Breast epithelium (tissue), 4 donors: ENCODE data around the gene LAYN. TPM values are rescaled to one million over a fixed set of nuclear protein-coding genes. Genes with fewer than 3 reads are reported as not detected.

Experiments
- DNase-seq, 2 donors: peaks; one replicate each; pipeline ENCODE4 v3.0.0-alpha.2; 2019; ENCODE audit warnings: low spot score in 2 of 2
- H3K27ac ChIP-seq, 2 donors: fragments of 200-600 bp; sonication (generic) in 1 of 2; one replicate each; pipeline ENCODE4 v1.5.1; 2016 to 2019; ENCODE audit warnings: mild to moderate bottlenecking in 1 of 2
- H3K27me3 ChIP-seq, 2 donors: fragments of 200-600 bp; sonication (generic) in 1 of 2; one replicate each; pipeline versions ENCODE4 v1.5.1 to v1.6.0; 2017 to 2019; ENCODE audit warnings: control low read depth in 1 of 2, mild to moderate bottlenecking in 1 of 2
- H3K36me3 ChIP-seq: fragments of 200-600 bp; one replicate; pipeline ENCODE4 v1.5.1; 2019
- H3K4me1 ChIP-seq, 2 donors: fragments of 200-600 bp; sonication (generic); one replicate each; pipeline ENCODE4 v1.5.1; 2016 to 2019; ENCODE audit warnings: control low read depth in 1 of 2
- H3K4me3 ChIP-seq, 3 donors: fragments of 200-600 bp; sonication (generic); 1 replicate in 2 of 3; 2 replicates in 1 of 3; pipeline ENCODE4 v1.5.1; 2016 to 2019; ENCODE audit warnings: mild to moderate bottlenecking in 3 of 3, moderate library complexity in 2 of 3
- H3K9me3 ChIP-seq, 2 donors: fragments of 200-600 bp; sonication (generic) in 1 of 2; one replicate each; pipeline ENCODE4 v1.5.1; 2016 to 2019; ENCODE audit warnings: control low read depth in 1 of 2
- POLR2A ChIP-seq: fragments of 450-650 bp; IDR thresholded peaks from one replicate; pipeline ENCODE4 v1.6.1; 2016; ENCODE audit warnings: antibody characterized with exemption, mild to moderate bottlenecking, moderate library complexity
- POLR2AphosphoS5 ChIP-seq, 3 donors: sonication (generic); formaldehyde crosslinking; IDR thresholded peaks; one replicate each; pipeline ENCODE4 v1.6.1; 2017; ENCODE audit warnings: antibody characterized with exemption in 3 of 3
- intact Hi-C: fragments of 100-400 bp; cut with DNase I; formaldehyde crosslinking; loops from one replicate; pipeline ENCODE4 v1.15.1; 2023; ENCODE audit warnings: low total_unique reads
- total RNA-seq, 3 donors: library from RNA; depleted of rRNA; stranded (reverse); fragments of >200 nt; gene quantifications; one replicate each; pipeline ENCODE4 v1.1.0, GENCODE V29; 2016
- TF ChIP-seq, protein P1 (sequence below), 3 donors: fragments of 450-650 bp; IDR thresholded peaks; one replicate each; pipeline ENCODE4 v1.5.1; 2016 to 2017; ENCODE audit warnings: antibody characterized with exemption in 3 of 3, mild to moderate bottlenecking in 3 of 3, moderate library complexity in 3 of 3

LAYN gene
- total RNA-seq, 3 donors from 2014 or later = 2.1 to 21.3 (median 19.9) TPM

DNA sequence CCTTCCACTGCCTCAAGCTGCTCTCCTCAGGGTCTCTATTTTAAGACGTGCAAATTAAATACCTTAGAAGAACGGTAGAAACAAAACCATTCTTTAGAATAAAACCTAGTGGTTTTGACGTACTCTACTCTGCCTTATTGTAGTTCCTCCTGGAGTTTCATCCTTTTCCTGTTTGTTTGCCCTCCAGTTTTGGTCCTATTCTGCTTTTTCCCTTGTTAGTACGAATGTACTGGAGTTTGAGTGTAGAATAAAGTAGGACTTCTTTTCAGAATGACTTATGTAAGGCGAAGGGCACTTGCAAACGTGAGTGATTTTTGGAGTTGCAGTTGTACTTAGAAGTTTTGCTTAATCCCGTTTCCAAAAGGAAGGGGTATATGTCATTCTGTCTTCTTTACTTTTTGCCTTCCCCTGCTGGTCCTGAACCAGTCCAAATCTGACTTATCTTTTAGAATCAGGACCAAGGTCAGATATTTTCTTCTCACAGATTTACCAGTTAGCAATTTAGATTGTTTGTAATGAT is 63.2 kb downstream of the LAYN start:
- Histone ChIP-seq H3K27ac (peak overlapping the region; percentile 96 to 99), H3K27me3 (no peaks in the 10 kb centered on the region), H3K9me3 (no peaks in the 10 kb centered on the region), H3K36me3 (no peaks in the 10 kb centered on the region), H3K4me3 (peak overlapping the region; percentile 78 to 93 (median 82)), H3K4me1 (peaks cover 0 to 3% of the 10 kb centered on the region in 2 donors)
- TF ChIP-seq POLR2A = no peak
- TF ChIP-seq, protein P1, sequence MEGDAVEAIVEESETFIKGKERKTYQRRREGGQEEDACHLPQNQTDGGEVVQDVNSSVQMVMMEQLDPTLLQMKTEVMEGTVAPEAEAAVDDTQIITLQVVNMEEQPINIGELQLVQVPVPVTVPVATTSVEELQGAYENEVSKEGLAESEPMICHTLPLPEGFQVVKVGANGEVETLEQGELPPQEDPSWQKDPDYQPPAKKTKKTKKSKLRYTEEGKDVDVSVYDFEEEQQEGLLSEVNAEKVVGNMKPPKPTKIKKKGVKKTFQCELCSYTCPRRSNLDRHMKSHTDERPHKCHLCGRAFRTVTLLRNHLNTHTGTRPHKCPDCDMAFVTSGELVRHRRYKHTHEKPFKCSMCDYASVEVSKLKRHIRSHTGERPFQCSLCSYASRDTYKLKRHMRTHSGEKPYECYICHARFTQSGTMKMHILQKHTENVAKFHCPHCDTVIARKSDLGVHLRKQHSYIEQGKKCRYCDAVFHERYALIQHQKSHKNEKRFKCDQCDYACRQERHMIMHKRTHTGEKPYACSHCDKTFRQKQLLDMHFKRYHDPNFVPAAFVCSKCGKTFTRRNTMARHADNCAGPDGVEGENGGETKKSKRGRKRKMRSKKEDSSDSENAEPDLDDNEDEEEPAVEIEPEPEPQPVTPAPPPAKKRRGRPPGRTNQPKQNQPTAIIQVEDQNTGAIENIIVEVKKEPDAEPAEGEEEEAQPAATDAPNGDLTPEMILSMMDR (IDR thresholded peaks at IDR 0.05) = no peak
- TF ChIP-seq POLR2AphosphoS5 (IDR thresholded peaks at IDR 0.05) = no peak
- intact Hi-C loops = no loop called here
- no peak for DNase-seq

DNA sequence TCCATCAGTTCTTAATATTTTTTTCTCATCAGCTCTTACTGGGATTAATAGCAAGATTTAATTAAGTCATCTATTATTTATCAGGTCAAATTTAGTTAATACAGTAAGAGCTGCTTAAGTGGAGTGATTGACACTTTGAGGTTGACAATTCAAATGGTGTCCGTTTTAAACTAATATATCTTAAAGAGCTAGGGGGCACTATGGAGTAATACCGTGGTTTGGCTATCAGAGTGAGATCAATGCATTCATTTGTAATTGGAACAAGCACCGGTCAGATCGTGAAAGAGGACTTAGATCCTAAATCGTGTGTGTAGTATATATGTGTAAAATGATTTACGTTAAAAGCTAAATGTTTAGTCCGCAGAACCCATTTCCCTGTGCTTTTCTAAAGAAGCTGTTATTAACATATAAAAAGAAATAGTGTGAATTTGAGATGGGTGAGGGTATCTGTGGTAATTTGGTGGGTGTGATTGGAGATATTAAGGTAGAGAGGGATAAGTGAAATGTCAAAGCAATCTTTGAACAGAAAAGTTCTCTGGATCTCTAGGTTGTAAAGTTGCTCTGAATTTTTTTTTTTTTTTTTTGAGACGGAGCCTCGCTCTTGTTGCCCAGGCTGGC is 64.0 kb downstream of the LAYN start:
- Histone ChIP-seq H3K27me3 (no peaks in the 10 kb centered on the region), H3K4me3 (peak overlapping the region; percentile 78 to 93 (median 82)), H3K27ac (peak overlapping the region; percentile 96 to 99), H3K4me1 (peaks cover 0 to 3% of the 10 kb centered on the region in 2 donors), H3K36me3 (no peaks in the 10 kb centered on the region), H3K9me3 (no peaks in the 10 kb centered on the region)
- TF ChIP-seq, protein P1 (IDR thresholded peaks at IDR 0.05) = peak; percentile 51 to 61 (median 54)
- TF ChIP-seq POLR2AphosphoS5 (IDR thresholded peaks at IDR 0.05) = no peak
- intact Hi-C loops = no loop called here
- DNase-seq = no peak

DNA sequence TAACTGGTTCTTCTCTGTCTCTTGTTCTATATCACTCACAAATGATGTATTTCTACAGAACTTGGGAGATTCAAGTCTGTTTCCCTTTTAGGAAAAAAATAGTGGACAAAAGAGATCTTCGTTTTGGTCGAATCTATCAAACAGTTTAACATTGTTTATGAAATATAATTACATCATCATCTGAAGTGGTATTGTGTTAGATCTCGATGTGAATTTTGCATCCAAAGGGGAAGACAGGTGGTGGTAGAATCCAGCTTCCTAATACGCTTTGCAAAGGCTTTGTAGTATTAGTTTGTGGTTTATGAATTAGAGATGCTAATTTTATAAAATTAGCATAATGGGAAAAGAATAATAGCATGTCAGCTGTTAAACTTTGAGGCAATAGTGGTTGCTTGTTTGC is 65.2 kb downstream of the LAYN start:
- DNase-seq = no peak
- Histone ChIP-seq H3K27me3 (no peaks in the 10 kb centered on the region), H3K36me3 (no peaks in the 10 kb centered on the region), H3K4me1 (peaks cover 0 to 3% of the 10 kb centered on the region in 2 donors), H3K4me3 (no peak overlapping the region), H3K27ac (no peak overlapping the region), H3K9me3 (no peaks in the 10 kb centered on the region)
- intact Hi-C loops = no loop called here
- TF ChIP-seq POLR2A = no peak
- TF ChIP-seq POLR2AphosphoS5 (IDR thresholded peaks at IDR 0.05) = no peak
- TF ChIP-seq, protein P1 (IDR thresholded peaks at IDR 0.05) = no peak

DNA sequence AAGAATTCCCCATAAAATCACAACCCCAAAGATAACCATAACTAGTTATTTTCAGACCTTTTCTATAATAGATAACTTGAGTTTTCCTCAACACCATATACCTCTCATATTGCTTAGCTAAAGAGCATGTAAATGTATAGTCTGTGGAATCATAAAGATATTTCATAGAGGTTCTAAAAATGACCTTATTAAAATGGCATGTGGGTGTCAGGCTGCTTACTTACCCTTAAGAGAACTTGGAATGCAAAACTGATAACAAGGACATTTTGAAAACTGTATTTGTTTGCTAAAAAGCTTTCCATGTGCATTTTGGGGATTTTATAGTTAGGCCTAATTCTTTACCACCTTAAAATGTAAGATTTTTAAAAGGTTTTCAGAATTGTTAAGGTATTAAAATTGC is 66.5 kb downstream of the LAYN start:
- no peaks in the 10 kb centered on the region for H3K36me3 ChIP-seq
- no peak for TF ChIP-seq POLR2A
- TF ChIP-seq, protein P1 (IDR thresholded peaks at IDR 0.05) = no peak
- TF ChIP-seq POLR2AphosphoS5 (IDR thresholded peaks at IDR 0.05) = no peak
- no peak overlapping the region for H3K27ac ChIP-seq
- H3K9me3 ChIP-seq = no peaks in the 10 kb centered on the region
- intact Hi-C loops = no loop called here
- H3K4me3 ChIP-seq = no peak overlapping the region
- no peaks in the 10 kb centered on the region for H3K27me3 ChIP-seq
- no peak for DNase-seq
- peaks cover 0 to 3% of the 10 kb centered on the region in 2 donors for H3K4me1 ChIP-seq

DNA sequence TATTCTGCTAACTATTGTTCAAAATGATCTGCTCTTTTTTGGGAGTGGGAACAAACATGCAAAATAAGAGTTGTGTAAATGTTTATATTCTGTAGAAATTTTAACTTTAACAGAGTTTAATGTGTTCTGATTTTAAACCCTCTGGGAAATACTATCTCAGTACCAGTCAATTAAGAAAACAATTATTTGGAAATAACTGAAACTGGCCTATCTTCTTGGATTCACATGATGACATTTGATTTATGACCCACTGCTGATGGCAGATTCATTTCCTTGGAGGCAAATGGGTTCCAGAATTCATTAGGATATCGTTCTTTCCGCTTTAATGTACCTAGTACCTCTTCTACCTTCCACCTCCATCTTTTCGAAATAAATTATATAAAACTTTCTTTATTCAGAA is 67.2 kb downstream of the LAYN start:
- no peak for DNase-seq
- Histone ChIP-seq H3K4me3 (no peak overlapping the region), H3K9me3 (no peaks in the 10 kb centered on the region), H3K4me1 (peaks cover 0 to 3% of the 10 kb centered on the region in 2 donors), H3K27me3 (no peaks in the 10 kb centered on the region), H3K36me3 (no peaks in the 10 kb centered on the region), H3K27ac (no peak overlapping the region)
- no peak for TF ChIP-seq POLR2AphosphoS5 (IDR thresholded peaks at IDR 0.05)
- no peak for TF ChIP-seq POLR2A
- TF ChIP-seq, protein P1 (IDR thresholded peaks at IDR 0.05) = no peak
- intact Hi-C loops = no loop called here
